Activated T-cell treated with anti-CD3 and anti-CD28 coated beads for 24 hours (primary cell): ENCODE results near the gene PAM.

Source experiments
- DNase-seq: peaks from one replicate; pipeline ENCODE4 v3.0.0-alpha.2; 2020; ENCODE audit warnings: low read depth

Gene PAM

GRCh38 chr5:102754767-102755431, at the start of gene PAM:
Gene PAM, plus strand, starts transcription at chr5:102755305. Its CDS starts 110,891 bp downstream, at chr5:102866196.
- DNase-seq: peak; percentile 66

- no peak for DNase-seq
Measured at GRCh38 chr5:102711525-102712385, 43.4 kb upstream of the PAM start.

GRCh38 chr5:102713278-102713677, 41.8 kb upstream of the PAM start:
- no peak for DNase-seq

- no peak for DNase-seq
Measured at GRCh38 chr5:102713682-102714231, 41.3 kb upstream of the PAM start.

- DNase-seq: no peak
Measured at GRCh38 chr5:102715082-102715807, 39.9 kb upstream of the PAM start.

- no peak for DNase-seq
Measured at GRCh38 chr5:102716017-102716416, 39.1 kb upstream of the PAM start.

GRCh38 chr5:102718819-102719218, 36.3 kb upstream of the PAM start:
- DNase-seq: no peak

GRCh38 chr5:102719886-102720285, 35.2 kb upstream of the PAM start:
- no peak for DNase-seq

GRCh38 chr5:102720969-102721368, 34.1 kb upstream of the PAM start:
- no peak for DNase-seq

GRCh38 chr5:102722931-102723330, 32.2 kb upstream of the PAM start:
- no peak for DNase-seq

- DNase-seq: no peak
Measured at GRCh38 chr5:102731693-102732092, 23.4 kb upstream of the PAM start.

GRCh38 chr5:102733534-102733933, 21.6 kb upstream of the PAM start:
- no peak for DNase-seq

- DNase-seq: no peak
Measured at GRCh38 chr5:102737161-102737560, 17.9 kb upstream of the PAM start.

- DNase-seq: no peak
Measured at GRCh38 chr5:102737805-102738469, 17.2 kb upstream of the PAM start.

- DNase-seq: no peak
Measured at GRCh38 chr5:102740515-102740914, 14.6 kb upstream of the PAM start.

GRCh38 chr5:102742215-102742614, 12.9 kb upstream of the PAM start:
- DNase-seq: no peak

GRCh38 chr5:102743900-102744299, 11.2 kb upstream of the PAM start:
- DNase-seq: no peak

GRCh38 chr5:102747386-102748166, 7.5 kb upstream of the PAM start:
- no peak for DNase-seq

GRCh38 chr5:102749416-102750030, 5.6 kb upstream of the PAM start:
- no peak for DNase-seq

GRCh38 chr5:102750151-102750834, 4.8 kb upstream of the PAM start:
- no peak for DNase-seq
